Right atrium auricular region (tissue), 2 donors: ENCODE results near the gene TRIM16. TPM values are rescaled to one million over a fixed set of nuclear protein-coding genes. Genes with fewer than 3 reads are reported as not detected.
A peak's percentile ranks its signal among the peaks of the same experiment; 100 is the strongest.
"Not testable (repeated sequence)": the region's sequence is repeated elsewhere in the genome, so short reads cannot be mapped to it uniquely, and the experiment has no call there.

ENCODE experiments used
- DNase-seq: peaks from one replicate; pipeline ENCODE4 v3.0.0-alpha.2; 2019; ENCODE audit warnings: low spot score
- H3K27ac ChIP-seq, 2 donors: fragments of 200-600 bp; sonication (generic); 1 replicate in 1 of 2; 2 replicates in 1 of 2; pipeline ENCODE4 v1.5.1; 2016 to 2019
- H3K27me3 ChIP-seq, 2 donors: fragments of 200-600 bp; sonication (generic); one replicate each; pipeline versions ENCODE4 v1.5.1 to v1.6.0; 2017 to 2019
- H3K36me3 ChIP-seq: fragments of 200-600 bp; sonication (generic); one replicate; pipeline ENCODE4 v1.5.1; 2016
- H3K4me1 ChIP-seq, 2 donors: fragments of 200-600 bp; sonication (generic); one replicate each; pipeline versions ENCODE4 v1.5.1 to v1.6.0; 2017 to 2019
- H3K4me3 ChIP-seq, 2 donors: fragments of 200-600 bp; sonication (generic); 1 replicate in 1 of 2; 2 replicates in 1 of 2; pipeline ENCODE4 v1.5.1; 2017 to 2019; ENCODE audit warnings: mild to moderate bottlenecking in 1 of 2, moderate library complexity in 1 of 2
- H3K9me3 ChIP-seq, 2 donors: fragments of 200-600 bp; sonication (generic); one replicate each; pipeline ENCODE4 v1.5.1; 2019
- total RNA-seq, 2 donors: library from RNA; depleted of rRNA; stranded (reverse); fragments of >200 nt; gene quantifications; one replicate each; pipeline ENCODE4 v1.1.0, GENCODE V29; 2016

The TRIM16 gene
- 10 to 100 TPM; 17.1 to 33.4 TPM for total RNA-seq

DNA sequence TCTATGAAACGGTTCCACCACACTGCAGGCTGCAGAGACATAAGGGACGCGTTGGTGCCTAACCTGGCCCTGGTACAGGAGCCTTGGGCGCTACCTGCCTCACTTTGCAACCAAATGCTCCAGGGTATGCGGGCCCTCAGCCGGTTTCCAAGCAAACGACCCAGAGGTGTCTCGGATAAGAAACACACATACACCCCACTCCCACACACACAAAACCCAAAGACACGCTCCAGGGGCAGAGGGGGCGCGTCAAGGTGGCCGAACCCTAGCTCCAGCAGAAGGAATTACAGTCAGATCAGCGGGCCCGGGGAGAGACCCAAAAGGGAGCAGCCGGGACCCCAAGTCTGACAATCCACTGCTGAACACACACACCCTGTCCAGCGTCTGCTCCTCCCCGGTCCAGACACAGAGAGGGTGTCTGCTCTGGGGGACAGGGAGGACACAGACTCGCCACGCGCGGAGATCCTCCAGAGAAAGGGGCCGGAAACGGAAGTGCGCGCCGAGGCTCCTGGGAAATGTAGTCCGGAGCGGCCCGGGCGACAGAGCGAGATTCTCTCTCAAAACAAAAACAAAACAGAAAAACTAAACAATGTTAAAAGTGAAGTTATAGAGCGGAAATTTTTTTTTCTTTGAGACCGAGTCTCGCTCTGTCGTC, at the start of gene TRIM16:
TRIM16 (minus strand) TSS at position 488 of the 655 bp plus-strand sequence. CDS start 32,702 bp downstream, outside the sequence.
- peak within 1 kb of the TSS; percentile 55 for H3K4me3 ChIP-seq
- peak within 1 kb of the TSS; percentile 20 to 43 for H3K27ac ChIP-seq
- H3K4me1 ChIP-seq, H3K36me3 ChIP-seq, H3K9me3 ChIP-seq, H3K27me3 ChIP-seq: not testable (repeated sequence)
- peak; percentile 77 for DNase-seq

DNA sequence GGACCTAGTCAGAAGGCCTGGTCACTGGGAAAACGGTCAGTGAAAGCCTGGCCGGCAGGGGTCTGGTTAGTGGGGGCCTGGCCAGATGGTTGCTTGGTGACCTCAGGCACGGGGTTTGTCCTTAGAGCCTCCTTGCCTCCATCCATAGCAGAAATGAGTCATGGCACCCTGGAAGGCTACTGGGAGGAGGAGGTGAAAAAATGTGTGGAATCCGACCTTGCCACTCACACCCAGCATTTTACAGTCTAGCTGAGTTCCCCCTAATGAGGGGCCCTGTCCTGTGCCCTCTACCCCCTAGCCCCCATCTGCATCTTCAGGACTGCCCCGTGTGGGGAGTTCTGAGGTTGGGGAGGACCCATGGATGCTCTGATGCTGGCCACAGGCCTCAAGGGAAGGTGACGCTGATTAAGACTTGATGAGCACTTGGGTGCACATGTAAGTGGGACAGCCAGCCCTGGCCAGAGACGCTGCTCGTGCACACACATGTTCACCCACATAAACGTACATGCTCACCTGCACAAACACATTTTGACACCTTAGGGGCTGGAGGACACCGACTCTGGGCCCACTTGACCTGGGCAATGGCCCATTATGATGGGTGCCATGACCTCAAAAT, 49.2 kb upstream of the TRIM16 start:
- not testable (repeated sequence) for H3K27ac ChIP-seq, H3K4me3 ChIP-seq, DNase-seq, H3K9me3 ChIP-seq, H3K27me3 ChIP-seq, H3K36me3 ChIP-seq, H3K4me1 ChIP-seq

GRCh38 chr17:15731900-15732299, 47.8 kb upstream of the TRIM16 start, which contains the start of gene TBC1D26:
Gene TBC1D26 (plus strand): TSS chr17:15732283. CDS start chr17:15735349, 3,066 bp downstream.
- not testable (repeated sequence) for DNase-seq, H3K4me3 ChIP-seq, H3K4me1 ChIP-seq, H3K9me3 ChIP-seq, H3K27me3 ChIP-seq, H3K27ac ChIP-seq, H3K36me3 ChIP-seq

DNA sequence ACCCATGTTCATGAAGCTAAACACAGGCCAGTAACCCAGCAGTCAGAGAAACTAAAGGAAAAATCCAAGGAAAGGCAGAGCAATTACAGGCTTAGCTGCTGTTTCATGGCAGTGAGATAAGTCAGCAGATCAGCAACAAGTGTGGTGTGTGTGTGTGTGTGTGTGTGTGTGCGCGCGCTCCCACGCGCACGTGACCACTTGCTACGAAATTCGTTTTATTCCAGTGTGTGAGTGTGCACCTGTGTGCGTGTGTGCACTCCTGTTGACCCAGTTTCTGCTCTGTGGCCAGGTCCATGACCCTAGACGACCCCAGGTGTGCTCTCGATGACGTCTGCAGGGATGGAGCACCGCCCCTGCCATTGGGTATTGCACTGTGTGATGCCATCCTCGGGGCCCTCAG, 46.4 kb upstream of the TRIM16 start:
- H3K9me3 ChIP-seq, H3K27me3 ChIP-seq, H3K36me3 ChIP-seq, DNase-seq, H3K27ac ChIP-seq, H3K4me3 ChIP-seq, H3K4me1 ChIP-seq: not testable (repeated sequence)

- not testable (repeated sequence) for H3K27me3 ChIP-seq, H3K4me1 ChIP-seq, H3K27ac ChIP-seq, H3K36me3 ChIP-seq, DNase-seq, H3K4me3 ChIP-seq
- H3K9me3 ChIP-seq = peaks cover 0 to 67% of the 10 kb centered on the region in 2 donors
Measured at GRCh38 chr17:15716601-15717563, 32.8 kb upstream of the TRIM16 start.

DNA sequence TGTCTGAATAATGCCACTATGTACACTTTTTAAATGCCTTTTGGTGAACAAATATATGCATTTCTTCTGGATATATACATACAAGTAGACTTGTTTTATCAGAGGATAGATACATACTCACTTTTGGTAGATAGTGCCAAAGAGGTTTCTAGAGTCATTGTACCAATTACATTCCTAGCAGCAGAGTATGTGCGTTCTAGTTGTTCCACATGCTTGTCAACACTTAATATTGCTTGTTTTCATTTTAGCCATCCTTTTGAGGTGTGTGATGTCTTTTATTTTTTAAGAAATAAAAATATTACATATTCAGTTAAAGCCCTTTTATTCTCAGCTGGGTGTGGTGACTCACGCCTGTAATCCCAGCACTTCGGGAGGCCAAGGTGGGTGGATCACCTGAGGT, 24.8 kb upstream of the TRIM16 start:
- H3K4me1 ChIP-seq, H3K27ac ChIP-seq, DNase-seq, H3K27me3 ChIP-seq, H3K4me3 ChIP-seq: not testable (repeated sequence)
- H3K9me3 ChIP-seq = peaks cover 0 to 57% of the 10 kb centered on the region in 2 donors
- H3K36me3 ChIP-seq = peaks cover 43% of the 10 kb centered on the region

GRCh38 chr17:15704813-15705212, 20.7 kb upstream of the TRIM16 start:
- not testable (repeated sequence) for H3K27ac ChIP-seq, DNase-seq, H3K4me1 ChIP-seq, H3K27me3 ChIP-seq, H3K4me3 ChIP-seq
- Histone ChIP-seq H3K36me3 (peaks cover 31% of the 10 kb centered on the region), H3K9me3 (peaks cover 0 to 30% of the 10 kb centered on the region in 2 donors)

- Histone ChIP-seq H3K36me3 (peaks cover 31% of the 10 kb centered on the region), H3K9me3 (peaks cover 0 to 30% of the 10 kb centered on the region in 2 donors)
- not testable (repeated sequence) for DNase-seq, H3K4me3 ChIP-seq, H3K27me3 ChIP-seq, H3K27ac ChIP-seq, H3K4me1 ChIP-seq
Measured at GRCh38 chr17:15704239-15704638, 20.1 kb upstream of the TRIM16 start.

GRCh38 chr17:15699937-15700336, 15.8 kb upstream of the TRIM16 start:
- H3K27me3 ChIP-seq, DNase-seq, H3K36me3 ChIP-seq, H3K4me1 ChIP-seq, H3K9me3 ChIP-seq: not testable (repeated sequence)
- Histone ChIP-seq H3K27ac (peak overlapping the region; percentile 45 to 75), H3K4me3 (peak overlapping the region; percentile 60 to 62)

- Histone ChIP-seq H3K27ac (peak within 1 kb of the TSS; percentile 45 to 75), H3K4me3 (peak within 1 kb of the TSS; percentile 60 to 62)
- not testable (repeated sequence) for H3K36me3 ChIP-seq, H3K9me3 ChIP-seq, H3K27me3 ChIP-seq, H3K4me1 ChIP-seq
- peak; percentile 97 for DNase-seq
Measured at GRCh38 chr17:15699413-15699924, 15.4 kb upstream of the TRIM16 start, which contains the start of gene ZNF286A. Gene ZNF286A (plus strand): TSS chr17:15699752. CDS start chr17:15700330, 578 bp downstream.

GRCh38 chr17:15698967-15699366, 14.9 kb upstream of the TRIM16 start:
- H3K36me3 ChIP-seq, DNase-seq, H3K9me3 ChIP-seq, H3K4me1 ChIP-seq, H3K27me3 ChIP-seq: not testable (repeated sequence)
- peak overlapping the region in 1 of 2 donors; percentile 45 for H3K27ac ChIP-seq
- peak overlapping the region; percentile 60 to 62 for H3K4me3 ChIP-seq

GRCh38 chr17:15687494-15687893, 3.4 kb upstream of the TRIM16 start:
- not testable (repeated sequence) for DNase-seq, H3K36me3 ChIP-seq, H3K27ac ChIP-seq, H3K4me3 ChIP-seq, H3K9me3 ChIP-seq, H3K27me3 ChIP-seq, H3K4me1 ChIP-seq

GRCh38 chr17:15683135-15683534, 976 bp downstream of the TRIM16 start:
- H3K4me3 ChIP-seq, DNase-seq, H3K4me1 ChIP-seq, H3K36me3 ChIP-seq, H3K9me3 ChIP-seq, H3K27me3 ChIP-seq, H3K27ac ChIP-seq: not testable (repeated sequence)

DNA sequence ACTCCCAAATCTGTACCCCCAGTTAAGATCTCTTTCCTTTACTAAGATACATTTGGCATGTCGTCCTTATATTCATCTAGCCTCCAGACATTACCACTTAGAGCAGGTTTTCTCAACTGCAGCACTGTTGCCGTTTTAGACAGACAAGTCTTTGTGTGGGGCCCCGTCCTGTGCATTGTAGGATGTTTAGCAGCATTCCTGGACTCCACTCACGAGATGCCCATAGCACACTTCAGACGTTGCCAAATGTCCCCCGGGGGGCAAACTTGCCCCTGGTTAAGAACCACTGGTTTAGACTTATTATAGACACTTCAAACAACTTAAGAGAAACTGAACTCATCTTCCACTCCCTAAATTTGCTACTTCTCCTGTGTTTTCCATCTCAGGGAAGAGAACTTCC, 8.1 kb downstream of the TRIM16 start:
- not testable (repeated sequence) for DNase-seq, H3K27me3 ChIP-seq, H3K9me3 ChIP-seq, H3K27ac ChIP-seq, H3K4me3 ChIP-seq, H3K4me1 ChIP-seq, H3K36me3 ChIP-seq
